CD14-positive monocyte (primary cell): ENCODE data around the gene NGDN. TPM values are rescaled to one million over a fixed set of nuclear protein-coding genes. Genes with fewer than 3 reads are reported as not detected.

Experiments
- DNase-seq, 3 donors: peaks; one replicate each; pipeline ENCODE4 v3.0.0-alpha.2; 2011 to 2022
- H2AFZ ChIP-seq: 2 replicates; pipeline ENCODE4 v1.6.0; 2012; ENCODE audit warnings: mild to moderate bottlenecking, low read depth, low read length, inconsistent platforms; ENCODE audit not compliant: insufficient read depth, poor library complexity, severe bottlenecking
- H3K27ac ChIP-seq, 2 donors: 1 replicate in 1 of 2; 2 replicates in 1 of 2; pipeline ENCODE4 v1.5.1; 2012 to 2013; ENCODE audit warnings: low read length in 2 of 2, control low read depth in 1 of 2, inconsistent platforms in 1 of 2, low read depth in 1 of 2, mild to moderate bottlenecking in 1 of 2
- H3K27me3 ChIP-seq, 2 donors: one replicate each; pipeline versions ENCODE4 v1.6.0 to v1.6.1; 2011 to 2013; ENCODE audit warnings: low read length in 2 of 2; ENCODE audit not compliant: control insufficient read depth in 2 of 2, insufficient read depth in 2 of 2
- H3K36me3 ChIP-seq, 2 donors: replicated peaks in 1 of 2; 1 replicate in 1 of 2; 2 replicates in 1 of 2; pipeline versions ENCODE4 v1.5.1 to v1.6.1; 2012 to 2013; ENCODE audit warnings: low read length in 2 of 2, control low read depth in 1 of 2, inconsistent platforms in 1 of 2, mild to moderate bottlenecking in 1 of 2; ENCODE audit not compliant: insufficient read depth in 2 of 2, control insufficient read depth in 1 of 2
- H3K4me1 ChIP-seq, 2 donors: 1 replicate in 1 of 2; 2 replicates in 1 of 2; pipeline versions ENCODE4 v1.5.1 to v1.6.1; 2012 to 2013; ENCODE audit warnings: low read length in 2 of 2, control low read depth in 1 of 2, inconsistent platforms in 1 of 2, mild to moderate bottlenecking in 1 of 2, moderate library complexity in 1 of 2; ENCODE audit not compliant: insufficient read depth in 2 of 2, control insufficient read depth in 1 of 2
- H3K4me2 ChIP-seq: replicated peaks from 2 replicates; pipeline ENCODE3; 2012; ENCODE audit warnings: low read length, moderate library complexity, mild to moderate bottlenecking; ENCODE audit not compliant: poor library complexity, severe bottlenecking; ENCODE audit errors: extremely low read depth
- H3K4me3 ChIP-seq, 3 experiments: fragments of 200-600 bp in 1 of 3; sonication (generic) in 1 of 3; replicated peaks in 1 of 3; 1 replicate in 2 of 3; 2 replicates in 1 of 3; pipeline ENCODE4 v1.5.1; 2011 to 2013; ENCODE audit warnings: low read length in 3 of 3, mild to moderate bottlenecking in 3 of 3, control low read depth in 2 of 3, low read depth in 2 of 3, inconsistent platforms in 1 of 3, moderate library complexity in 1 of 3
- H3K79me2 ChIP-seq: 2 replicates; pipeline ENCODE4 v1.6.0; 2012; ENCODE audit warnings: mild to moderate bottlenecking, control low read depth, inconsistent platforms, low read length, moderate library complexity; ENCODE audit not compliant: insufficient read depth
- H3K9ac ChIP-seq: 2 replicates; pipeline ENCODE4 v1.6.0; 2017; ENCODE audit warnings: low read length, mild to moderate bottlenecking; ENCODE audit not compliant: insufficient read depth, poor library complexity, severe bottlenecking
- H3K9me3 ChIP-seq, 2 donors: replicated peaks in 1 of 2; 1 replicate in 1 of 2; 2 replicates in 1 of 2; pipeline versions ENCODE4 v1.5.1 to v1.6.1; 2012 to 2013; ENCODE audit warnings: low read length in 2 of 2, control low read depth in 1 of 2; ENCODE audit not compliant: control insufficient read depth in 1 of 2, insufficient read depth in 1 of 2
- H4K20me1 ChIP-seq: 2 replicates; pipeline ENCODE4 v1.6.0; 2012; ENCODE audit warnings: mild to moderate bottlenecking, low read length, control low read depth, moderate library complexity; ENCODE audit not compliant: insufficient read depth
- H3K27ac Mint-ChIP-seq, 7 donors: one replicate each; pipeline ENCODE4 v1.8.0; 2020; ENCODE audit warnings: mild to moderate bottlenecking in 7 of 7, mixed read lengths in 7 of 7, moderate library complexity in 6 of 7, inconsistent platforms in 2 of 7
- H3K27me3 Mint-ChIP-seq, 3 donors: one replicate each; pipeline ENCODE4 v1.8.0; 2021 to 2022; ENCODE audit warnings: low read depth in 3 of 3, mild to moderate bottlenecking in 3 of 3, mixed read lengths in 3 of 3, moderate library complexity in 3 of 3, inconsistent platforms in 1 of 3
- H3K36me3 Mint-ChIP-seq, 2 donors: one replicate each; pipeline ENCODE4 v1.8.0; 2020; ENCODE audit warnings: mixed read lengths in 2 of 2, inconsistent platforms in 1 of 2, mild to moderate bottlenecking in 1 of 2
- H3K4me1 Mint-ChIP-seq: one replicate; pipeline ENCODE4 v1.8.0; 2020; ENCODE audit warnings: mild to moderate bottlenecking, mixed read lengths
- H3K4me3 Mint-ChIP-seq, 2 donors: one replicate each; pipeline ENCODE4 v1.8.0; 2020; ENCODE audit warnings: mild to moderate bottlenecking in 2 of 2, mixed read lengths in 2 of 2, moderate library complexity in 1 of 2
- H3K9me3 Mint-ChIP-seq, 7 donors: one replicate each; pipeline ENCODE4 v1.8.0; 2020 to 2022; ENCODE audit warnings: mixed read lengths in 7 of 7, mild to moderate bottlenecking in 6 of 7, moderate library complexity in 6 of 7, inconsistent platforms in 2 of 7
- WGBS: methylation state at CpG from one replicate; pipeline ENCODE4 v1.1.5; 2013; ENCODE audit warnings: missing lambda C conversion rate; ENCODE audit not compliant: insufficient coverage; 5-methylcytosine and 5-hydroxymethylcytosine counted together
- intact Hi-C, 2 donors: fragments of 100-400 bp; cut with micrococcal nuclease; formaldehyde crosslinking; loops; one replicate each; pipeline versions ENCODE4 v1.15.0 to v1.15.1; 2023
- polyA plus RNA-seq, 3 donors: library from polyadenylated mRNA; depleted of rRNA in 1 of 3; unstranded in 2 of 3; stranded (reverse) in 1 of 3; fragments of 300-500 nt in 2 of 3; fragments of >200 nt in 1 of 3; fragmentation: Illumina TruSeq in 2 of 3; gene quantifications; 1 replicate in 2 of 3; 2 replicates in 1 of 3; pipeline ENCODE4 v1.2.3, GENCODE V29; 2012 to 2021
- TF ChIP-seq, protein P1 (sequence below): fragments of 200-600 bp; IDR thresholded peaks from one replicate; pipeline ENCODE4 v1.8.0; 2022; ENCODE audit warnings: antibody characterized with exemption, mild to moderate bottlenecking

NGDN gene
- polyA plus RNA-seq, 3 donors: 22.7 to 44.5 (median 26.8) TPM

GRCh38 chr14:23494223-23494622 lies 24.7 kb downstream of the NGDN start:
- no peak for DNase-seq
- Histone ChIP-seq H2AFZ (no peak overlapping the region), H3K9me3 (no peaks in the 10 kb centered on the region), H3K4me2 (no peak overlapping the region), H3K36me3 (no peaks in the 10 kb centered on the region), H4K20me1 (no peaks in the 10 kb centered on the region), H3K4me3 (no peak overlapping the region), H3K4me1 (no peaks in the 10 kb centered on the region), H3K79me2 (no peaks in the 10 kb centered on the region), H3K27ac (no peak overlapping the region), H3K9ac (no peak overlapping the region), H3K27me3 (no peaks in the 10 kb centered on the region)
- Mint-ChIP-seq H3K27me3 (no peaks in the 10 kb centered on the region), H3K4me1 (peaks cover 6% of the 10 kb centered on the region), H3K9me3 (no peaks in the 10 kb centered on the region), H3K36me3 (no peaks in the 10 kb centered on the region), H3K4me3 (no peak overlapping the region), H3K27ac (peak overlapping the region in 2 of 7 donors; percentile 6 to 74)
- WGBS: no CpG with 5 or more reads among the region's 2 CpGs
- TF ChIP-seq, protein P1, sequence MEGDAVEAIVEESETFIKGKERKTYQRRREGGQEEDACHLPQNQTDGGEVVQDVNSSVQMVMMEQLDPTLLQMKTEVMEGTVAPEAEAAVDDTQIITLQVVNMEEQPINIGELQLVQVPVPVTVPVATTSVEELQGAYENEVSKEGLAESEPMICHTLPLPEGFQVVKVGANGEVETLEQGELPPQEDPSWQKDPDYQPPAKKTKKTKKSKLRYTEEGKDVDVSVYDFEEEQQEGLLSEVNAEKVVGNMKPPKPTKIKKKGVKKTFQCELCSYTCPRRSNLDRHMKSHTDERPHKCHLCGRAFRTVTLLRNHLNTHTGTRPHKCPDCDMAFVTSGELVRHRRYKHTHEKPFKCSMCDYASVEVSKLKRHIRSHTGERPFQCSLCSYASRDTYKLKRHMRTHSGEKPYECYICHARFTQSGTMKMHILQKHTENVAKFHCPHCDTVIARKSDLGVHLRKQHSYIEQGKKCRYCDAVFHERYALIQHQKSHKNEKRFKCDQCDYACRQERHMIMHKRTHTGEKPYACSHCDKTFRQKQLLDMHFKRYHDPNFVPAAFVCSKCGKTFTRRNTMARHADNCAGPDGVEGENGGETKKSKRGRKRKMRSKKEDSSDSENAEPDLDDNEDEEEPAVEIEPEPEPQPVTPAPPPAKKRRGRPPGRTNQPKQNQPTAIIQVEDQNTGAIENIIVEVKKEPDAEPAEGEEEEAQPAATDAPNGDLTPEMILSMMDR: no peak
- intact Hi-C loops: no loop called here

DNA sequence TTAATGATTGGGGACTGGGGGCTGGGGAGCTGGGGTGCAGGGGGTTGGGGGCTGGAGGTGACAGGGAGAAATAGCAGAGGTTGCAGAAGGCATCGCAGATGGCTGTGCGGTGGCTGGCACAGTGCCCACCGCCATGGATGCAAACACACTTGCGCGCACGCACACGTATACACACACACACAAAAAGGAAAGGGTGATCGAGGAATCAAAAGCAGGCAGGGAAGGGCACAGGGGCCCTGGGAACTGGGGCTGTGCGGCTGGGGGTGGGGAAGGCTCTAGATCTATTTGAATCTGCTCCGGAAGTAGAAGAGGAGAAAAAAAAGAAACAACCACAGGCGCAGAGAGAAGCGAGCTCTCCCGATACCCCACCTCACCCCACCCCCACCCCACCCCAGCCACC lies 42.7 kb downstream of the NGDN start:
- Histone ChIP-seq H3K4me3 (no peak overlapping the region), H3K9me3 (no peaks in the 10 kb centered on the region), H3K4me1 (no peaks in the 10 kb centered on the region), H2AFZ (no peak overlapping the region), H3K4me2 (no peak overlapping the region), H3K79me2 (no peaks in the 10 kb centered on the region), H3K27me3 (no peaks in the 10 kb centered on the region), H3K27ac (no peak overlapping the region), H3K36me3 (no peaks in the 10 kb centered on the region), H4K20me1 (no peaks in the 10 kb centered on the region), H3K9ac (no peak overlapping the region)
- WGBS: no CpG with 5 or more reads among the region's 13 CpGs
- no peak for DNase-seq
- intact Hi-C loops: no loop called here
- TF ChIP-seq, protein P1: no peak
- peaks cover 6% of the 10 kb centered on the region for H3K4me1 Mint-ChIP-seq
- no peaks in the 10 kb centered on the region for H3K9me3 Mint-ChIP-seq
- peaks cover 0 to 3% of the 10 kb centered on the region in 2 donors for H3K36me3 Mint-ChIP-seq
- H3K27ac Mint-ChIP-seq: peak overlapping the region in 1 of 7 donors; percentile 25
- peaks cover 0 to 8% (median 3%) of the 10 kb centered on the region in 3 donors for H3K27me3 Mint-ChIP-seq
- peak overlapping the region; percentile 40 to 76 for H3K4me3 Mint-ChIP-seq
